GM18867 (cell line): ENCODE results near the gene LIN28B.
"Not testable (repeated sequence)": the region's sequence is repeated elsewhere in the genome, so short reads cannot be mapped to it uniquely, and the experiment has no call there.

ENCODE experiments used
- ATAC-seq: cut with Tn5 transposase; IDR thresholded peaks from one replicate; pipeline ENCODE4 v1.9.1; 2021; ENCODE audit warnings: mild to moderate bottlenecking, moderate library complexity; ENCODE audit not compliant: unreplicated experiment

Gene LIN28B

GRCh38 chr6:105005451-105005850 lies 48.5 kb downstream of the LIN28B start:
- ATAC-seq: no peak

- ATAC-seq: not testable (repeated sequence)
These were observed 56.6 kb downstream of the LIN28B start for GRCh38 chr6:105013459-105013858.

GRCh38 chr6:105014448-105014847 lies 57.5 kb downstream of the LIN28B start:
- no peak for ATAC-seq

GRCh38 chr6:105014954-105015353 lies 58.0 kb downstream of the LIN28B start:
- no peak for ATAC-seq

DNA sequence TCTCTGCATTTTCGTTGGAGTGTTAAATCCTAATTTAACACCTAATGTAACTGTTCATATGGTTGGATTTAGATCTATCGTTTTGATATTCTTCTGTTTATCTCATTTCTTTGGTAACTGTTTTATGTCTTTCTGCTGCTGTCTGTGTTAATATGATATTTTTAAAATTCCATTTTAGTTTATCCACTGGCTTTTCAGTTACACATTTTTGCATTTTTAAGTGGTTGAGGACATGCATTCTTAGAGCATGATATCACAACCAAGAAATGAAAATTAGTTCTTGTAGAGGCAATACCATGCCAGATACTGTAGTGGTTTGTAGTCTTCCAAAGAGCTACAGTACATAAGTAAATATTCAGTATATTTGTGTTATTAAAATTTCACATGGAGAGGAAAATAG lies 58.6 kb downstream of the LIN28B start:
- ATAC-seq: no peak

- no peak for ATAC-seq
These were observed 62.4 kb downstream of the LIN28B start for GRCh38 chr6:105019285-105019684.

DNA sequence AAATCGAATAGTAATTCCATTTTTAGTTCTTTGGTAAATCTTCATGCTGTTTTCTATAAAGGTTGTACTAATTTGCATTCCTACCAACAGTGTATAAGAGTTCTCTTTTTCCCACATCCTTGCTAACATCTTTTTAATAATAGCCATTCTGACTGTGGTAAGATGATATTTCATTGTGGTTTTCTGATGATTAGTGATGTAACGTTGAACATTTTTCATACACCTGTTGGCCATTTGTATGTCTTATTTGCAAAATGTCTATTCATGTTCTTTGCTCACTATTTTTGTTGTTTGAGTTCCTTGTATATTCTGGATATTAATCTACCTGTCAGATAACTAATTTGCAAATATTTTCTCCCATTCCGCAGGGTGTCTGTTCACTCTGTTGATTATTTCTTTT lies 64.5 kb downstream of the LIN28B start:
- ATAC-seq: no peak

DNA sequence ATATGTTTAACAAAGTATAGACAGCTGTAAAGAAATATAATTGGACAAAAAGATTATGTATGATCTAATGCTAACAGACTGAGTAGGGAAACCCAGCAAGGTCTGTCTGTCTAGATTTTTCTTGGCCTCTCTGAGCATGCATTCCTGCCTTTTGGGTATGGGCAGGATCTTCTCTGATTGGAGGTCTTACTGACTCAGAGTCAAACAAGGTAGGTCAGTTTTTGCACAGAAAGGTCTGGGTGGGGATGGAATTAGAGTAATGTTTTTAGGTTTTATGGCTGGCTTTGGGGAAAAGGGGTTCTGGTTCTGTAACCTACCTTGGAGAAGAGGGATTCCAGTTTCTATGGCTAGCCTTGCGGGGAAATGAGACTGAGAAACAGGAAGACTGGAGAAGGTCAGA lies 65.5 kb downstream of the LIN28B start:
- no peak for ATAC-seq

- peak; percentile 60 for ATAC-seq
These were observed 67.9 kb downstream of the LIN28B start for GRCh38 chr6:105024803-105025202.

GRCh38 chr6:105028898-105029297 lies 72.0 kb downstream of the LIN28B start:
- ATAC-seq: no peak

GRCh38 chr6:105029581-105029980 lies 72.7 kb downstream of the LIN28B start:
- ATAC-seq: no peak

DNA sequence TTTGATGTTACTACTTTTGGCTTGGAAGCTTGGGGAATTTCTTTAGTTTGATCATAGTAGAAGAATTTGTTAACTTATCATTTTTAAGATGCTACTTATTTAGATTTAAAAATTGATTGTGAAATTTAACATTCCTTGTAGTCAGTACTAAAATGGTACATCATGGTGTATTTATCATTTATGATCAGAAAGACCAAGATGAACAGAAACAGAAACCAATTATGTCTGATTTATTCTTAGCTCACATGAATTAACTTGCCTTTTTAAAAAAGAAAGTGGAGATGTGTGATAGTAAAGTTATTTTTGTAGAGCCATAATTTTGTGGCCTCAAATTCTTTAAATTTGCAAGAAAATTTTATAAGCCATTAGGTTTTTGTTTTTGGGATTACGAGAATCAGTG lies 77.6 kb downstream of the LIN28B start:
- peak; percentile 74 for ATAC-seq

DNA sequence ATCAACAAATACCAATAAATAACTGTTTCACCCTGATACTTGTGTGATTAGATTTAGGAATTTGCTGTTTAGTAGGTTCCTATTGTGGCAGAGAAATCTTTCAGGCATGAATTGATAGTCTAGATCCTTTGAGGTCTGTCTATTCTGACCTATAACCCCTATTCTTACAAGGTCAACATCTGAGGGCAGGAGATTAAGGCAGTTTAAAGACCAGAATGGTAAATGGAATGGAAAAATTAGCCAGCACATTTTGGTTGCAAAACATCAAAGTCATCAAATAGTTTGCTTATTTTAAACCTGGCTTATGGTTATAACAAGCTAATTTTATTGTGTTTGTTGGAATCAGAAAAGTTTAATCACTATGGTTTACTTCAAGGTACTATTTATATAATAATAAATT lies 78.4 kb downstream of the LIN28B start:
- ATAC-seq: no peak

GRCh38 chr6:105036351-105036750 lies 79.4 kb downstream of the LIN28B start:
- no peak for ATAC-seq

DNA sequence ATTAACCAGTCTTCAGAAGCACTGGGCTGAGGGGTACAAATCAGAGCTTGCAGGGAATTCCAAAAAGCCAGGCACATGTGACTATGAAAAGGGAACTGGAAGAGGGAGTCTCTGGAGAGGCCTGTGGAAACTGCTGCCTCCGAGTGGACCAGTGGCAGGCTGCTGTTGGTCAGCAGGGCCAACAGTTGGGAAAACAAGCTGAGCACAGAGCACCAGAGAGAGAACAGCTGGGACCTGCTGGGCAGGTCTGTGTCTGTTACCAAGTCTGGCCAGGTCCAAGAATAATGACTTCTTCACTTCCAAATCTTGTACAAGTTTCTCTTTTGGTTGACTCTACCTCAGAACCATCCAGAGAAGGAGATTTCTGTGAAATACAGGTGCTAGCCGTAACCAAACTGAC lies 81.4 kb downstream of the LIN28B start:
- no peak for ATAC-seq

GRCh38 chr6:105041880-105042279 lies 85.0 kb downstream of the LIN28B start:
- ATAC-seq: no peak

GRCh38 chr6:105042648-105043047 lies 85.7 kb downstream of the LIN28B start:
- ATAC-seq: no peak

DNA sequence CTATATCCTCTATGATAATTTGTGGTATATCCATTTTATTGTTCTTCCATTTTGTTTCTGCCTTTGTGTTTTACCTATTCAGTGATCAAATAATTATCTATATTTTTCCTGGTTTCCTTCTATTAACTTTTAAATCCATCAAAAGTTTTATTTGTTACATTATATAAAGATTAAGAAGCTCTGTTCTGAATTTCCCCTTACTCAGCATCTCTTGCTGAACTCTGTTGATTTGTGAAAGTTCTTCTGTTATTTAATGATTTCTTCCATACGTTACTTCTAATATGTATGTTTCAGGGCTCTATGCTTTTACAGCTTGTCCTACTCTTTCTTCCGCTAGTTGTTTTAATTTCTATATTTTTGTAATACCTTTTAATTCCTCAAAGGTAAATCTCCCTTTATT lies 87.1 kb downstream of the LIN28B start:
- ATAC-seq: no peak

DNA sequence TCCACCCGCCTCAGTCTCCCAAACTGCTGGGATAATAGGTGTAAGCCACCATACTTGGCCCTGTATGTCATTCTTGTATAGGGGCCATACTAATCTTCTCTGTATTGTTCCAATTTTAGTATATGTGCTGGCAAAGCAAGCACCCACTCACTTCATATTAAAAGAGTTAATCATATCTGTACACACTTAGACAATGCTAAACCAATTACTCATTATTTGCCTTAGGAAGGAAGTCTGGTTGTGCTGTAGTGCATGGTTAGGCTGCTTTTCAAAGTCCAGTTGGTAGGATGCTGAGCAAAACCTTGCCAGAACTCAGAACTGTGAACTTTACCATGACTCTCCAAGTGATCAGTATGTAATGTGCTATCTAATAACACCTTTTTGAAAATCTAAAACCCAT lies 88.6 kb downstream of the LIN28B start:
- no peak for ATAC-seq

DNA sequence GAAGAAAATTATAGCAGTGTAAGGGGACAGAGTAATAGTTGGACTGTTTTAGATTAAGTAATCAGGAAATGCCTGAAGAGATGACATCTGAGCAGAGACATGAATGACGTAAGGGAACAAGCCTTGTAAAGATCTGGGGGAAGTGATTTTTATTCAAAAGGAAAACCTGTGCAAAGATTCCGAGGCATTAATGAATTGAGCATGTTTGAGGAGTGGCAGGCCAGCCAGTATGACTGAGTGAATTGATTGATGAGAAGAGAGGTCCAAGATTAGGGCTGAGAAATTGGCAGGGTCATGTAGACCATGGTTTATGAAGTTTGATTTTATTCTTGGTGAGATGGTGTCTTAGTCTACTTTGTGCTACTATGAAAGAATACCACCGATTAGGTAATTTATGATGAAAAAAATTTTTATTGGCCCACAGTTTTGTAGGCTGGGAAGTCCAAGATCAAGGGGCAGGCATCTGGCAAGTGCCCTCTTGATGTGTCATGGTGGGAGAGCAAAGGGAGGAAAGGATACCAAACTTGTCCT lies 95.1 kb downstream of the LIN28B start:
- ATAC-seq: no peak

- ATAC-seq: no peak
These were observed 99.7 kb downstream of the LIN28B start for GRCh38 chr6:105056646-105057045.

DNA sequence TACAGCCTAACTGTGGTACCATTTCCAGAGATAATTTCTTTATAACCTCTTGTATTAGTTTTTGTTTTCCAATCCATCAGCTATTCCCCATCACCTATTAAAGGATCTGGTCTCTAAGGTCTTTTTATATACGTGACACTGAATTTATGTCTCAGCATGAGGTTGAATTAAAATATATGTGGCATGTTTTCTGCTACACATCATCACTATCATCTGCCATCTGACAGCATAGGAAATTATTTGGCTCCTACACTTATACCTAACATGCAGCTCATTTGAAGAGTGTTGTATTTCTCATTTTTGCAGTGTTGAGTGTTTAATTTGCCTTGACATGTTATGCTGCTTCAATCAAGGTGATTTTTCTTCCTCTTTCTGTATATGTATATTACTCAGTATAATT lies 100.3 kb downstream of the LIN28B start:
- no peak for ATAC-seq

GRCh38 chr6:105058316-105058715 lies 101.4 kb downstream of the LIN28B start:
- no peak for ATAC-seq

DNA sequence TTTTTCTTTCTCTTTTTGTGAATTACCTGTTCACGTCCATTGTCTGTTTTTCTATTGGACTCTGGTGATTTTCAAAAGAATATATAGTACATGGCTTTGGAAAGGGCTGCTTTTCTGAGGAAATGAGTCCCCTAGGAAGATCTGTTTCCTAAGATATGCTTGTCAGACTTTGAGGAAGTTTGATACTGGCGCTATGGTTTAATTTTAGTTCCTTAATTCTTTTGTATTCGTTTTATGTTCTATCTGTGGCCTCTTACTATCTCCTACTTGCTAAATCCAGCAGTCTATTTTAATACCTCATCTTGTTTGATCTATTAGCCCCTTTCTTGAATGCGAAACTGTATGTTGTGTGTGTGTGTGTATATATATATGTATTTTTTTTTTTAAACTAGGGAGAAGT lies 101.9 kb downstream of the LIN28B start:
- no peak for ATAC-seq
